ENCODE data around the gene SRGAP1. TPM values are rescaled to one million over a fixed set of nuclear protein-coding genes. Genes with fewer than 3 reads are reported as not detected.

The SRGAP1 gene
- total RNA-seq, 1 donor = 18.1 TPM

DNA sequence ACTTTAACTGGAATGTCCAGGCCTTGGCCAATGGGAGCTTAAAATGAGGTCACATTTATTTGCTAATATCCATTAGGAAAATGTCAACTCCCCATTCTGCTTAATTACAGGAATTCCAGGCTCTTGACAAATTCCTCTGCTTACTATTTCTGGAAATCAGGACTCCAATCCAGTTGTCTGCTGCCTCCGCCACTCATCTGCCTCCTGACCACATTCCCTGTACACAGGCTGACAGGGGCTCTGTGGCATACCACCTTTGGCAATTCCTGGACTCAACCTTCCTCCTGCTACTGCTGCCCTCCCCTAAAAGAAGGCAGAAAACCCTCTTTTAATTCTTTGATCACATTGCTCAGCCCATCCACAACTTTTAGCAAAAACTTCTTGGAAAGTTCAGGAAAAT lies 339.7 kb downstream of the SRGAP1 start:
- no peak for TF ChIP-seq CTCF (IDR thresholded peaks at IDR 0.05; ENCODE audit: insufficient read depth, low read depth, low read length)
- no peak overlapping the region for H3K4me3 ChIP-seq (ENCODE audit: low read depth, low read length)
- DNase-seq (ENCODE audit: low read depth) = no peak

DNA sequence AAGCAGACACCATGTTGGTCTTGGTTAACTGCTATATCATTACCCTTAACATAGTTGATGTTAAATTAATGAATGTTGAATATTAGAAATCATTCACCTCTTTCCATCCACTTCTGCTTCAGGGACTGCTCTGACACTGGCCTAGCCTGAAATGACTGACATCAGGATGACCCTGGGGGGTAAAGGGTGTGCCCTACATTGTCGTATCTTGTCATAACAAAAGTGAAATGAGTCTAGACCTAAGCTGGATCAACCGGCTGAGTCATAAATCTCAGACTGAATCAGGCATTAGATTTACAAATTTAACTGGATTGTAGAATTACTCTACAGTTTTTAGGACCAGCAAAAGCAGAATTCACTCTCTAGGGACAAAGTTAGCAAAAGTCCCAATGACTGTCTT lies 342.3 kb downstream of the SRGAP1 start:
- no peak for DNase-seq (ENCODE audit: low read depth)
- H3K4me3 ChIP-seq (ENCODE audit: low read depth, low read length) = no peak overlapping the region
- TF ChIP-seq CTCF (IDR thresholded peaks at IDR 0.05; ENCODE audit: insufficient read depth, low read depth, low read length) = no peak

GRCh38 chr12:64187370-64187769 lies 342.9 kb downstream of the SRGAP1 start:
- no peak overlapping the region for H3K4me3 ChIP-seq (ENCODE audit: low read depth, low read length)
- TF ChIP-seq CTCF (IDR thresholded peaks at IDR 0.05; ENCODE audit: insufficient read depth, low read depth, low read length) = no peak
- no peak for DNase-seq (ENCODE audit: low read depth)

GRCh38 chr12:64187794-64188193 lies 343.3 kb downstream of the SRGAP1 start:
- H3K4me3 ChIP-seq (ENCODE audit: low read depth, low read length) = no peak overlapping the region
- DNase-seq (ENCODE audit: low read depth) = no peak
- no peak for TF ChIP-seq CTCF (IDR thresholded peaks at IDR 0.05; ENCODE audit: insufficient read depth, low read depth, low read length)

- H3K4me3 ChIP-seq (ENCODE audit: low read depth, low read length) = no peak overlapping the region
- TF ChIP-seq CTCF (IDR thresholded peaks at IDR 0.05; ENCODE audit: insufficient read depth, low read depth, low read length) = no peak
- DNase-seq (ENCODE audit: low read depth) = no peak
These were observed 345.0 kb downstream of the SRGAP1 start for GRCh38 chr12:64189530-64189929.

GRCh38 chr12:64190140-64190539 lies 345.6 kb downstream of the SRGAP1 start:
- DNase-seq (ENCODE audit: low read depth) = no peak
- no peak overlapping the region for H3K4me3 ChIP-seq (ENCODE audit: low read depth, low read length)
- no peak for TF ChIP-seq CTCF (IDR thresholded peaks at IDR 0.05; ENCODE audit: insufficient read depth, low read depth, low read length)

DNA sequence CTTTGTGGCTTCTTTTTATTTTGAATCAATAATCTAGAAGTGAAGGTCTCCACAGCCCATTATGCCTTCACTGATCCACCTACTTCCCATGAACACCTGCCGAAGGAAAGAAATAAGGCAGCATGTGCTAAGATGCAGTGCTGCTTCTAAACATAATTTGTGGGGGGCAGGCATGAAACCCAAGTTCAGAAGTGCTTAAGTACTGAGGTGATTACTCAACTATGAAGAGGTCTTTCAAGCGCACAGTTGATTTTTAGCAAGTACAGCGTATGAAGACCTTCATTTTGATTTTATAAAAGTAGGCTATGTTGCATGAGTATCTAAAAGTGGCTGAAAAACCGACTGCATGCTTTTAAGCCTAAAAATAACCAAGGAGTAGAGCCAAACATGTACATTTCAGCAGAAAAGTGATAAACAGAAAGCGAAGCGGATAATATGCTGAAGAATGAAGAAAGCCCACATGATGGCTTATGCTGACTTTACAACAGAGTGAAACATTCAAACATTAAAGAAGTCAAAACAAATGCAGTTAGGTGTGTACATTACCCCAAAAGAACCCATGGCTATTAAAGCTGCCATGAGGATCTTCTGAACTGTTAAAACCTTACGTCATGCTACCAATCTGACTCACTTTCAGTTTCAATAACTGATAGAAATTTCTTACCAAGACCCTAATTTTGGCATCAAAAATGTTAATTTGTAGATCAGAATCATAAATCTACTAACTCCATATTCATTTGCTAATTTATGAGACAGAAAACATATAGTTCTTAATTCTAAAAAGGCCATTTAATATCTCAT lies 348.3 kb downstream of the SRGAP1 start:
- DNase-seq (ENCODE audit: low read depth) = no peak
- no peak overlapping the region for H3K4me3 ChIP-seq (ENCODE audit: low read depth, low read length)
- TF ChIP-seq CTCF (IDR thresholded peaks at IDR 0.05; ENCODE audit: insufficient read depth, low read depth, low read length) = no peak

All from fibroblast of villous mesenchyme (primary cell).